Bronchial epithelial cell (primary cell): ENCODE measurements around the gene CXCL12. TPM values are rescaled to one million over a fixed set of nuclear protein-coding genes. Genes with fewer than 3 reads are reported as not detected.

Experiments
- DNase-seq: peaks from one replicate; pipeline ENCODE4 v3.0.0-alpha.2; 2010; ENCODE audit warnings: low read depth
- FAIRE-seq: peaks from 2 replicates; lab custom pipeline; 2011; peaks lifted over from hg19 to GRCh38; lab: Jason Lieb, UNC
- H3K27me3 ChIP-seq: 2 replicates; pipeline ENCODE4 v1.5.1; 2011; ENCODE audit warnings: low read length; ENCODE audit not compliant: control insufficient read depth, insufficient read depth
- H3K36me3 ChIP-seq: 2 replicates; pipeline ENCODE4 v1.5.1; 2011; ENCODE audit warnings: low read length; ENCODE audit not compliant: control insufficient read depth, insufficient read depth
- H3K4me3 ChIP-seq: 2 replicates; pipeline ENCODE4 v1.5.1; 2011; ENCODE audit warnings: mild to moderate bottlenecking, low read depth, low read length, control low read depth
- CTCF ChIP-seq: IDR thresholded peaks from 2 replicates; pipeline ENCODE4 v1.5.1; 2011; ENCODE audit warnings: mild to moderate bottlenecking, moderate library complexity, low read length, control low read depth, inconsistent platforms; ENCODE audit not compliant: insufficient read depth, severe bottlenecking
- total RNA-seq: library from RNA; depleted of rRNA; stranded (reverse); fragments of >200 nt; gene quantifications from 2 replicates; pipeline ENCODE4 v1.2.1, GENCODE V29; 2014

CXCL12 gene
- total RNA-seq, 1 donor from 2014 or later, result 1.3 TPM

- FAIRE-seq (no peak), DNase-seq (no peak)
- no peak for TF ChIP-seq CTCF
- H3K27me3 ChIP-seq, result no peaks in the 10 kb centered on the region
- H3K4me3 ChIP-seq, result no peak overlapping the region
- no peaks in the 10 kb centered on the region for H3K36me3 ChIP-seq
Measured at GRCh38 chr10:44391981-44392380, 7.1 kb upstream of the CXCL12 start.

GRCh38 chr10:44390585-44391072, 5.7 kb upstream of the CXCL12 start:
- FAIRE-seq (no peak), DNase-seq (no peak)
- Histone ChIP-seq H3K4me3 (no peak overlapping the region), H3K27me3 (peaks cover 6% of the 10 kb centered on the region), H3K36me3 (no peaks in the 10 kb centered on the region)
- no peak for TF ChIP-seq CTCF

GRCh38 chr10:44389556-44389955, 4.7 kb upstream of the CXCL12 start:
- peaks cover 9% of the 10 kb centered on the region for H3K27me3 ChIP-seq
- TF ChIP-seq CTCF, result no peak
- DNase-seq (no peak), FAIRE-seq (no peak)
- H3K4me3 ChIP-seq, result no peak overlapping the region
- H3K36me3 ChIP-seq, result no peaks in the 10 kb centered on the region

- FAIRE-seq (no peak), DNase-seq (no peak)
- Histone ChIP-seq H3K36me3 (no peaks in the 10 kb centered on the region), H3K27me3 (peaks cover 12% of the 10 kb centered on the region), H3K4me3 (no peak overlapping the region)
- TF ChIP-seq CTCF, result no peak
Measured at GRCh38 chr10:44389150-44389549, 4.3 kb upstream of the CXCL12 start.

GRCh38 chr10:44388641-44389040, 3.7 kb upstream of the CXCL12 start:
- DNase-seq (no peak), FAIRE-seq (no peak)
- Histone ChIP-seq H3K36me3 (no peaks in the 10 kb centered on the region), H3K27me3 (peaks cover 16% of the 10 kb centered on the region), H3K4me3 (no peak overlapping the region)
- TF ChIP-seq CTCF, result no peak

- no peak for TF ChIP-seq CTCF
- FAIRE-seq (no peak), DNase-seq (no peak)
- no peaks in the 10 kb centered on the region for H3K36me3 ChIP-seq
- no peak overlapping the region for H3K4me3 ChIP-seq
- H3K27me3 ChIP-seq, result peaks cover 19% of the 10 kb centered on the region
Measured at GRCh38 chr10:44387853-44388251, 3.0 kb upstream of the CXCL12 start.
